CD4-positive, alpha-beta T cell treated with Interleukin-6 for 4 hours (primary cell): Measurements from ENCODE around the gene TREH.
"Not testable (repeated sequence)": the region's sequence is repeated elsewhere in the genome, so short reads cannot be mapped to it uniquely, and the experiment has no call there.

Source experiments
- DNase-seq: peaks from one replicate; pipeline ENCODE4 v3.0.0-alpha.2; 2020; ENCODE audit warnings: mixed read lengths

Gene TREH

GRCh38 chr11:118694771-118695170, 15.3 kb upstream of the TREH start:
- DNase-seq, result no peak

- no peak for DNase-seq
Observed at GRCh38 chr11:118694185-118694584, 14.7 kb upstream of the TREH start.

- peak; percentile 87 for DNase-seq
Observed at GRCh38 chr11:118691926-118692830, 12.7 kb upstream of the TREH start.

GRCh38 chr11:118690553-118691304, 11.3 kb upstream of the TREH start:
- DNase-seq, result peak; percentile 30

- DNase-seq, result peak; percentile 92
Observed at GRCh38 chr11:118689852-118690552, 10.6 kb upstream of the TREH start.

GRCh38 chr11:118689503-118689851, 10.0 kb upstream of the TREH start:
- no peak for DNase-seq

GRCh38 chr11:118688851-118689502, 9.5 kb upstream of the TREH start:
- no peak for DNase-seq

GRCh38 chr11:118688339-118688738, 8.9 kb upstream of the TREH start:
- not testable (repeated sequence) for DNase-seq

GRCh38 chr11:118687906-118688305, 8.5 kb upstream of the TREH start:
- DNase-seq, result no peak

- DNase-seq, result no peak
Observed at GRCh38 chr11:118684187-118684586, 4.7 kb upstream of the TREH start.

GRCh38 chr11:118682939-118683338, 3.5 kb upstream of the TREH start:
- not testable (repeated sequence) for DNase-seq

- no peak for DNase-seq
Observed at GRCh38 chr11:118682372-118682771, 2.9 kb upstream of the TREH start.

GRCh38 chr11:118678908-118679307, 542 bp downstream of the TREH start:
- not testable (repeated sequence) for DNase-seq

GRCh38 chr11:118677977-118678376, 1.5 kb downstream of the TREH start:
- no peak for DNase-seq

- DNase-seq, result no peak
Observed at GRCh38 chr11:118674082-118674435, 5.4 kb downstream of the TREH start.

- no peak for DNase-seq
Observed at GRCh38 chr11:118673361-118674081, 5.9 kb downstream of the TREH start.

- DNase-seq, result no peak
Observed at GRCh38 chr11:118672846-118673245, 6.6 kb downstream of the TREH start.

GRCh38 chr11:118671254-118671653, 8.2 kb downstream of the TREH start:
- no peak for DNase-seq

- no peak for DNase-seq
Observed at GRCh38 chr11:118670063-118670462, 9.4 kb downstream of the TREH start.

GRCh38 chr11:118666371-118666770, 13.1 kb downstream of the TREH start:
- no peak for DNase-seq

- DNase-seq, result no peak
Observed at GRCh38 chr11:118663902-118664301, 15.5 kb downstream of the TREH start.

- no peak for DNase-seq
Observed at GRCh38 chr11:118663381-118663780, 16.1 kb downstream of the TREH start.
